NCI-H1417 (cell line): ENCODE measurements around the gene SNX4.
"Not testable (repeated sequence)": the region's sequence is repeated elsewhere in the genome, so short reads cannot be mapped to it uniquely, and the experiment has no call there.

Experiments
- DNase-seq, 3 experiments: peaks; one replicate each; lab custom pipeline; 2025; lab: John Stamatoyannopoulos, UW

SNX4 gene

DNA sequence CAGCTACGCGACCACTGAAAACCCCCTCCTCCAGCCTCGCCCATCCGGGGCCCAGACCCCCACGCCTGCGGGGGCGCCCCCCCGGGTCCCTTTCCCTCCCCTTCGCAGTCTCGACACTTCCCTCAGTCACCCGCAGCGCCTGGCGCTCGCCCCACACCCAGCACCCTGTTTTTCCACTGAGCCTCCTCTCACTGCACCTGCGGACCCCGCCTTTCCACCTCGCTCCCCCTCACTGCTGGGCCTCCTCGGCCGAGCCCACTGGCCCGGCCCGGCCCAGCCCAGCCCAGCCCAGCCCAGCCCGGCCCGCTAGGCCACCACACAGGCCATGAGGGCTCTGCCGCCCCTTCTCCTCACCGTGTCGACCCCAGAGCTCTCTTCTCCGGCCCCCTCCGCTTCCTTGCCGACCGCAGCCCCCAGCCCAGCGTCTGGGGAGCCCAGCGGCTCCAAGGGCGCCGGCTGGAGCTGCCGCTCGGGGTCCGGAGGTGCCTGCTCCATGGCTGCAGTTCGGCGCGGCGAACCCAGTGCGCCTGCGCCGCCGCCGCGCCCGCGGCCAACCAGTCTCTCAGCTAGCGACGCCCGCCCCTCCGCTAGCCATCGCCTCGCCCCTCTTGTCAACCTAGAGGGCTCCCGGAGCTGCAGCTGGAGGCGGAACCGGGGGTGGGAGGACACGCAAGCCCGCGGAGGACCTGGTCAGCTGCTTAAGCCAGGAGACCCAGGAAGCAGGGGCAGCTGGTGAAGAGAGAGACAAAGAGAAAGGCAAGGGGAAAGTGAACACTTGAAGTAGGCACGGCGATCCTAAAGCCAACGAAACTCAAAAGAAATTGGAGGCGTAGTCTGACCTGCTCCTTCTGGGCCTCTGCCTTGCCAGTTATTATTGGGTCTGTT is at the start of gene SNX4:
TSS of gene SNX4 (minus strand) at position 525 of the 885 bp plus-strand sequence. CDS start at position 495, 30 bp downstream.
- DNase-seq: peak; percentile 89 to 95 (median 94)

DNA sequence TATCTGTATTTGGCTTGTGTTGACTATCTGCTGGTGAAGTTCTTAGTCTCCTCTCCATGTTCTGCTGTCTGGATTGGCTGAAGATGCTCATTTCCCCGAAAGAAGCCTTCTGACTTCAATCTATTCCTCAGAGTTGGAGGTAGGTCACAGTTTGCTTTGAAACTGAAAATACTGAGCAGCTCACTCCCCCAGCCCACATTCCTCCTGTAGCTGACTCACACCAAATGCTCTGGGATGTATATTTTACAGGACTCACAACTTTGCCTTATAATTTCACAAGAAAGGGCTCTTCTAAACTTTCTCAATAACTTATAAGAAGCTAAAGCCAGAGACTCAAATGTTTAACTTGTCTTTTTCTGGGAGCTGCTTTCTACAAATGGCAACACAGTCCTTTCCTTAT is 36.3 kb upstream of the SNX4 start:
- no peak for DNase-seq

DNA sequence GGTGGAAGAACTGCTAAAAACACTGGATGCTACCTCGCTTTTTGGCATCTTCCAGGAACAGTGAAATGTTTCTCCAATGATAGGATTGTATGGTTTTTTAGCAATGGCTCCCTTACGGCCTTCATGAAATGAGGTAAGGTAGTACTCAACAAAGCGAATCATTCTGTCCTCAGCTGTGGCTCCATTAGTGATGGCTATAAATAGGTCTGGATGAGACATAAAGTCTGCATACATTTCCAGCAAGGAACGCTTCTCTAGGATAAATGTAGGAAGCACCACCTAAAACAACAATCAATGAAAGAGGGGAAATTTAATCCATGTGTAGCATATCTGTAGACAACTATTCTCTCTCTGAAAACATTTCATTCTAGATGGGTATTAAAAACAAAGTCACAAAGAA is 32.4 kb upstream of the SNX4 start:
- no peak for DNase-seq

DNA sequence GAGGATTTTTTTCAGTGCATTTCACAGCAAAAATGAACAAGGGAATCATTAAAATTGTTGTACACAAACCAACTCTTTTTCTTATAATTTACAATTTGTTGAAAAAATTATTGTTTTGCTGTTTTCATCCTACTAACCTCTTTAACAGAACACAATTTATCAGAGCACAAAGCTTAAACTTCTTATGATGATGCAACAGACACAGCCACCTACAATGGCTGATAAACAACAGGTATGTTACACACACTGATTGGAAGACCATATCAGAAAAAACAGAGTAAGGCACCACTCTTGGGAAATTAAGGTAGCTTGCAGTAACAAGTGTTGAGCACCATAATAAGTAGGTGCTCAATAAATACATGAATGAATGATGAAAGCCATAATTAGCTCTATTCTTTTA is 8.9 kb upstream of the SNX4 start:
- no peak for DNase-seq

DNA sequence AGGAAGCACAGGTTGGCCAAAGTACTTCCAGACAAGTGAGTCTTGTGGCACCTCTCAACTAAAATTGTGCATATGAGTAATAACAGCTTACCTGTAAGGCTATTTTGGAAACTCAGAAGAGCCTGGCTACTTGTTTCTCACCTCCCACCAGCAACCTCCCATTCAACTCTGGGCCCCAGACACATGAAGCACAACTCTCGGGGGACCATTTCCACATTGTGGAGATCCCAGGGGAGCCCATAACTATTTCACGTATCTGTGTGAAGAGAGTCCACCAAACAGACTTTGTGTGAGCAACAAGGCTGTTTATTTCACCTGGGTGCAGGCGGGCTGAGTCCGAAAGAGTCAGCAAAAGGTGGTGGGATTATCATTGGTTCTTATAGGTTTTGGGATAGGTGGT is 5.2 kb upstream of the SNX4 start:
- no peak for DNase-seq

DNA sequence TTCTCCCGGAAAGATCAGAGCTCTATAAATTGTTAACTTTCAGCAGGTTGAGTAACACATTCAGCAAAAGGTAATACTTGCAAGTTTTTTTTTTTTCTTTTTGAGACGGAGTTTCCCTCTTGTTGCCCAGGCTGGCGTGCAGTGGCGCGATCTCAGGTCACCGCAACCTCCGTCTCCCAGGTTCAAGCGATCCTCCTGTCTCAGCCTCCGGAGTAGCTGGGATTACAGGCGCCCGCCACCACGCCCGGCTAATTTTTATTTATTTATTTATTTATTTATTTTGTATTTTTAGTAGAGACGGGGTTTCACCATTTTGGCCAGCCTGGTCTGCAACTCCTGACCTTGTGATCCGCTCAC is 539 bp upstream of the SNX4 start:
- not testable (repeated sequence) for DNase-seq

DNA sequence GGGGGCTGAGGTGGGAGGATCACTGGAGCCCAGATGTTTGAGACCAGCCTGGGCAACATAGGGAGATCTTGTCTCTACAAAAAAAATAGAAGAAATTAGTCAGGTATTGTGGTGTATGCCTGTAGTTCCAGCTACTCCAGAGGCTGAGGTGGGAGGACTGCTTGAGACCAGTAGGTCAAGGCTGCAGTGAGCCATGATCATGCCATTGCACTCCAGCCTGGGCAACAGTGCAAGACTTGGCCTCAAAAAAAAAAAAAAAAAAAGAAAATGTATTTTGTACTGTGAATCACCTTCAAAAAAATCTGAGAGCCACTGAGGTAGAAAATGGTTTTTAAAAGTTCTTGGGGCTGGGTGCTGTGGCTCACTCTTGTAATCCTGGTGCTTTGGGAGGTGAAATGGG is 4.6 kb downstream of the SNX4 start:
- DNase-seq: no peak

DNA sequence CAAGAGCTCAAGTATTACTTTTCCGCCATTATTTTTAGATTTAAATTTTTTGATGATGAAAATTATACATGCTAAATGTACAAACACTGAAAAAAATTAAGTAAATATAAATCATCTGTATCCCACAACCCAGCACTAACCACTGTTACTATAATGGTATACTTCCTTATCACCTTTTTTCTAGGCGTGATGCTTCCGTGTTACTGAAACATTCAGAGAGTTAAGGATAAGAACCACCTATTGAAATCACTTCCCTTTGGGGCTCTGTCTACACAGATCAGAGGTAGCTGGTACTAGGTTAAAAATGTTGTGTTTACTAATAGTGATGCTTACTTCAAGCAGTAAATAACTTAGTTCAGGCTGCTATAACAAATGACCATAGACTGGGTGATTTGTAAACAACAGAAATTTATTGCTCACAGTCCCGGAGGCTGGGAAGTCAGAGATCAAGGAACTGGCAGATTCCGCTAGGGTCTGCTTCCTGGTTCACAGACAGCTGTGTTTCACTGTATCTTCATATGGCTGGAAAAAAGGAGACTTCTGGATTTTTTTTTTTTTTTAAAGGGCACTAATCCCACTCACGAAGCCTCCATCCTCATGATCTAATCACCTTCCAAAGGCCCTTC is 6.4 kb downstream of the SNX4 start:
- DNase-seq: no peak

DNA sequence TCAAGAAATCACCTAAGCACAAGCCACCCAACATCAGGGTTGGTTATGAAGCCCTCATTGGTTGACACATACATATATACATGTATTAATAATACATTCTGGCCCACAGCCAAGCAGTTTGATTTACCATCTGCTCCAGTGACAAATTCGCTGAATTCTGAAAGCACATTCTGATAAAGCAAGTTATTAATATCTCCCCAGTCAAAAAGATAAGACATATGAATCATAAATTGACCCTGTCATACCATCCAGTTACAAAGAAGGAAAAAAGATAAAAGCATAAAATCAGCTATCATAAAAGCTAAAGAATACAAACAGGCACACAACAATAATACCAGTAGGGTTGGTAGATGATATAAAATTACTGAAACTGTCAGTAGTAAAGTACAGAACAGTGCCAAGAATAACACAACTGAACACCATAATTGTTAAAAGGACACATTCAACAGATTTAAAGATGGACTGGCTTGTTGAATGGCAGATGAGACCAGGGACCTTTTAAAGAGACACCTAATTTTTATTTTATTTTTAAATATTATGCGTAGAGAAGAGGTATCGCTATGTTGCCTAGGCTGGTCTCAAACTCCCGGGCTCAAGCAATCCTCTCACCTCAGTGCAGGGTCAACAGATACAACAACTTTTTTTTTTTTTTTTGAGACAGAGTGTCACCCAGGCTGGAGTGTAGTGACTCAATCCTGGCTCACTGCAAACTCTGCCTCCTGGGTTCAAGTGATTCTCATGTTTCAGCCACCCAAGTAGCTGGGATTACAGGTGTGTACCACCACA is 7.7 kb downstream of the SNX4 start:
- DNase-seq: peak in 1 of 3 experiments; percentile 57

DNA sequence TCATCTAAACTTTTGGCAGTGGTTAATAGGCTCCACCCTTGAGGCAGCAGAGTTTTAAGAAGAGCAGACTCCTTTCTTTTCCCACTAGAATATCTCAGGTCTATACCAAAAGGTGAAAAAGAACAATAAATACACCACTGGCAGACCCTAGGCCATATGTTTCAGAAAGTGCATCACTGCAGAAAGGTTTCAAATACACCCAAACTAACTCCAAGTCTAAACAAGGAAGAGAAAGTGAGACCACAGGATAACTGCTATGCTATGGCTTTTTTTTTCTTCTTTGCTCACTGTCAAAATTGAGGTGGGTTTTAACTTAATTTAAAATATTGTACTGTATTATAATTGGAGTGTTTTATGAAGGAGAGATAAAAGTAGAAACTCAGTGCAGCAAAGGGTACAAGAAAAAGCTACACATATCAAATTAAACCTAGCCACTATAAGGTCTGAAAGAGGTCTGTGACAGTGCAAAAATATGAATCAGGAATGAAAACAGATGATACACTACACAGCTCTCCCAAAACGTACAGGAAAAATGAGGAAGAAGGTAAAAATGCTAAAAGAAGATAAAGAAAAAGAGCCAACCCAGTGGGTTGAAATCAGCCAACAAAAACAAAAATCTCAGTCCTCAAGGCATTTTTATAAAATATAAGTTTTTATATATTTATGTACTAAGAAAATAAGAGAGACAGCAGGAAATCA is 8.4 kb downstream of the SNX4 start:
- no peak for DNase-seq

DNA sequence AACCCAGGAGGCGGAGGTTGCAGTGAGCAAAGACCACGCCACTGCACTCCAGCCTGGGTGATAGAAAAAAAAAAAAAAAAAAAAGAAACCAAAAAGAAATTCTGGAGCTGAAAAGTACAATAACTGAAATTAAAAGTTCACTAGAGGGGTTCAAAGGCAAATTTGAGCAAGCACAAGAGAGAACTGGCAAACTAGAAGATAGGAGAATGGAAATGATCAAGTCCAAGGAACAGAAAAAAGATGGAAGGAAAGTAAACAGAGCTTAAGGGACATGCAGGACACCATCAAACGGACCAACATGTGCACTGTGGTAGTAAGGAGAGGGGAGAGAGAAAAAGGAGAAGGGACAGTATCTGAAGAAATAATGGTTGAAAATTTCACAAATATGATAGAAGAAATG is 12.9 kb downstream of the SNX4 start:
- no peak for DNase-seq

DNA sequence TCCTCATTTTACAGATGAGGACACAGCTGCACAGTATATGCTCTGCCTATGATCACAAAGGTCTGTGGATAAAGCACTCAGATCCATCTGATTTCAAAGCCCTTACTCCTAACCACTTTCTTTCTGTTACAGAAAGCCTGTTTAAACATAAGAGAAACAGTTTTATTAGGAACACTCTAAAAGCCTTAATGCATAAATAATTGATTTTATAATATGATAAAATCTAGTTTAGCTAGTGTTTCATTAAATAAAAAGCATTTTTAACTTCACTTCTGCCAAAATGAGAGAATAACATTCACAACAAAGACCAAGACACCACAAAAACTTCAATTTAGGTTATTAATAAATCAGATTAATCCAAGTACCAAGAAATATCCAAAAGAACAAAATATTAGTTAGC is 21.4 kb downstream of the SNX4 start:
- no peak for DNase-seq

DNA sequence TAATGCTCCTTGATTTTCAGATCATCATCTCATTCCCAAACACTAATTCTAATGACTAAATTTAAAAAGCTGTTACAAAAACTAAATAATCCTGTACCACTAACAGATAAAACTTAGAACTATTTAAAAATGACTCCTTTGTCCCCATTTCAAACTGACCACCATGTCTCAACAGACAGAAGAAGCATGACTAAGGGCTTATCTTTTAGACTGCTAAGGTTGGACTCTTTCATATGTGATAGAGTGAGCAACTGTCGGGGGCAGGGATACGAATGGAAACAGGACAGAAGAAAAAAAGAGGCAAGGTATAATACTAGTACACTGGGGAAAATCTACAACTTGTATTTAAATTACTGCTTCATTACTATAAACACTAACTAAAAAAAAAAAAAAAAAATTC is 23.3 kb downstream of the SNX4 start:
- no peak for DNase-seq

DNA sequence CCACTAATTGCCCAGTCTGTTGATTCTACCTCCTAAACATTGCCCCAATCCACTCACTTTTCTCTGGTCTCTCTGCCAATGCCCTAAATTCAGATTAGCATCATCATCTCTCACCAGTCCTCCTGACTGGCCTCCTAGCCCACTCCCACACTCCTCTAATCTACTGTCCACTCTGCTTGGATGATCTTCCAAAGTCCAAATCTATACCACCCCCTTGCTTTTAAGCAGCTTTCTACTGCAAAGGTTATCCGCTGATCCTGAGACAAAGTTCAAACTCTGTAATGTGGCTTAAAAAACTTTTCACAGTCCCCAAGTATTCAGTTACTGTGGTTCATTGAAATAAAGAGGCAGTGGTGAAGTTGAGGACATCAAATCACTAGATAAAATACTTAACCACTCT is 37.6 kb downstream of the SNX4 start:
- no peak for DNase-seq

DNA sequence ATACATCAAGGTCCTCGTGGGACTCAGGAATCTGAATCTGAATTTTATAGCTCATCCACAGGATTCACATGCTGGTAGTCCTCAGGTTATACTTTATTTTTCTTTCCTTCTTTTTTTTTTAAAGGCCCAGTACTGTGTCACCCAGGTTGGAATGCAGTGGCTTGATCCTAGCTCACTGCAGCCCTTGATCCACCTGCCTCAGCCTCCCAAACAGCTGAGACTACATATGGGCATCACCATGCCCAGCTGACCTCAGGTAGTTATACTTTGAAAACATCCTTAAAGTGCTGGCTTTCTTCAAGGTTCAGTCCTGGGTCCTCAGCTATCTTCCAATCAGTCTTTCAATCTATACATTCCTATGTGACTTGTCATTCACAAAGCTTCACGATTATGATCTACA is 38.2 kb downstream of the SNX4 start:
- DNase-seq: no peak

DNA sequence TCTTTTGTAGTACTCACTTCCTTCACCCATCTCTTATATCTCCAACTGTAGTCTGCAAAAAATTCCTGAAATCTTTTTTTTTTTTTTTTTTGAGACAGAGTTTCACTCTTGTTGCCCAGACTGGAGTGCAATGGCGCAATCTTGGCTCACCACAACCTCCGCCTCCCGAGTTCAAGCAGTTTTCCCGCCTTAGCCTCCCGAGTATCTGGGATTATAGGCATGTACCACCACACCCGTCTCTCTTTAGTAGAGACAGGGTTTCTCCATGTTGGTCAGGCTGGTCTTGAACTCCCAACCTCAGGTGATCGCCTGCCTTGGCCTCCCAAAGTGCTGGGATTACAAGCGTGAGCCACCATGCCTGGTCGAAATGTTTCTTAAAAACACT is 38.6 kb downstream of the SNX4 start:
- not testable (repeated sequence) for DNase-seq

DNA sequence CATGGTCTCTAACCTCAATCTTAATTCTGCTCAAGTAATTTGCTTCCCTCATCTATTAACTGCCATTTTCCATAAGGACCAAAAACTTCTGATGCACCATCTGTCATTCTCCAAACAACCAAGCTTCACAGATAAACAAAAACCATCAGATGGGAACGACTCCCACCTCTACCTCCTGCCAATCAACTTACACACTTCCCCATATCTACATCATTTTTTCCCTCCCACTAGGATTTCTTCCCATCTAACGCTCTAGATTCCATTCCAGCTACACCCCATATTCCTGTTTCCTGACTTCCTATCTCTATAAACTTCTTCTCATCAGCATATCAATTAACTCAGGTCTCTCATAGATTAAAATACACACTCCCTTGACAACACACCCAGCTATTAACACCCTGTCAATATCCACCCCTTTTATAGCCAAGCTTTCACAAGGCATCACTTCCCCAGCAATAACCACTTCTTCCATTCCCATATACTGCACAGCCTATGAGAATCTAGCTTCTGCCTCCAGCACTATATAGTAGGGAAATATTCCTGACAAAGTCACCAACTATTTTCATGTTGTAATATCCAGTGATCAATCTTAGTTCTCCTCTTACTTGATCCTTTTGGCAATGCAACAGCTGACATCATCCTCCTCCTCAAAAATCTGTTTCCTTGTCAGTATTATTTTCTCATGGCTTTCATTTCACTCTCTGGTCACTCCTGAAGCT is 39.2 kb downstream of the SNX4 start:
- DNase-seq: no peak

DNA sequence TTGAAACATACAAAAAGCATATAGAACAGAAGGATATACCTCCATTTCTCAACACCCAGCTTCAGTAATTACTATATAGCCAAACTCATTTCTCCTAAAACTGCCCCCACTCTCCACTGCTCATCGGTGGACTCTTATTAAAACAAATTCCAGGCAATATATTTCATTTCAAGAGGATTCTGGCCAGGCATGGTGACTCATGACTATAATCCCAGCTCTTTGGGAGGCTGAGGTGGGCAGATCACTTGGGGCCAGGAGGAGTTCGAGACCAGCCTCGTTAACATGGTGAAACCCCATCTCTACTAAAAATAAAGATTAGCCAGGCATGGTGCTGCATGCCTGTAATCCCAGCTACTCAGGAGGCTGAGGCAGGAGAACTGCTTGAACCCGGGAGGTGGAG is 40.9 kb downstream of the SNX4 start:
- no peak for DNase-seq

DNA sequence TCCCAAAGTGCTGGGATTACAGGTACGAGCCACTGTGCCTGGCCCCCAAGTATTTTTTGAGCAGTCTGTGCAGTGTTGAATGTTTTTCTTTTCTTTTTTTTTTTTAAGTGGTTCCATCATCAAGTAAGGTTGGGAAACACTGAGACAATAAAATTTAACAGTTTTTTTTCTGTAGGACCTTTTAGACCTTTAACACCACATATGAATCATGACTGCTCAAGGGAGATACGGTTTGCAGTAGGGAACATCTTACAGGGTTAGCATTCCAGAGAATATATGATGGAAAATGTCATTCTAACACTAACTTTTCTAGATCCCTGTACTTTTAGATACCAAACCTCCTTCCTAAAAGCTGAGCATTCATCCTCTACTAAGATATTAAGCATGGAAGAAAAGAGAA is 41.7 kb downstream of the SNX4 start:
- no peak for DNase-seq

DNA sequence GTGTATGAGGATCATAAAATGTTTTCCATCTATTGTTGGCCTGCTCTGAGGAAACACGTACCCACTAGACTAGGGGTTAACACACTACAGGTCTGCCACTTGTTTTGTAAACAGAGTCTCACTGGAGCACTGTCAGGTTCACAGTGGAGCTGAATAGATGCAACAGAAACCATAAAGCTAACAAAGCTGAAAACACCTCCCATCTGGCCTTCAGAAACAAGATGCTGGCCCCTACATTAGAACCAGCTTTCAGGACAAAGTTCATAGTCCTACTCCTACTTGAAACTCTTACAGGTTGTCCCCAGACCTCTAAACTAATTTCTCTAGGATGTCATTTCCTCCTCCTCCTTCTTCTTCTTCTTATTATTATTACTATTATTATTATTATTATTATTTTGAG is 42.3 kb downstream of the SNX4 start:
- DNase-seq: peak in 1 of 3 experiments; percentile 7

DNA sequence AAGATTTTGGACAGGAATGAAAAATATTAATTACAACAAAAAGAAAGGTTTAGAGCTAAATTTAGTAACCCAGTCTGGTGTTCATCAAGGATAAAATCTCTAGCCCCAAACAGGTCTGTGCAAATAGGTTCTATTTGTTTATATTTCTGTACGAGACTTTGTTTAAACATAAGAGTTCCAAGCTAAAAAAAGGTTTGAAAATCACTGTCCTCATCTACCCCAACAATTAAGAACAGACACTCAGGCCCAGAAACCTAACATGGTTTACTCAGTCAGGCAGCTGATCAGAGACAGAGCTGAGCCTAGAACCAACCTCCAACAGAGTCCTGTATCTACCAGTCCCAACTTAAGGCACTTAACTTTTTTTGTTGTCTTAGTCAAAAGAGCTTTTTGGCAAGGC is 49.3 kb downstream of the SNX4 start:
- no peak for DNase-seq
